ENCODE data around the gene NEK3.
"Not testable (repeated sequence)": the region's sequence is repeated elsewhere in the genome, so short reads cannot be mapped to it uniquely, and the experiment has no call there.

DNA sequence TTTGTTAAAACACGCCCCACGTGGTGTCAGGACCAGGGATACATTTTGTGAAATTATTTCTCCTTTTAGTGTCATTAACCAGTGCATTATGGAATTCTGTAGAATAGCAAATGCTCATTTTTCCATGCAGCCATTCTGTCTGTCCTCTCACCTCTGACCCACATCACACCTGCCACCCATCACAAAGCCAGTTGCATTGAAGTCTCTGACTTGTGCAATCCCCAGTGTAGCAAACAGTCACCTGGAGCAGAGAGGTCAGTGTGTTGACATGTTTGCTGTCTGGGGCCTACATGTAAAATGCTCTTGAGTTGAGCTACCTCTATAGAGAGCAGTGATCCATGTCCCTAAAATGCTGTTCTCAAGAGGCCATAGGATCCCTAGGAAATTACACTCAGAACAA, 47.9 kb upstream of the NEK3 start:
- TF ChIP-seq, protein P1, sequence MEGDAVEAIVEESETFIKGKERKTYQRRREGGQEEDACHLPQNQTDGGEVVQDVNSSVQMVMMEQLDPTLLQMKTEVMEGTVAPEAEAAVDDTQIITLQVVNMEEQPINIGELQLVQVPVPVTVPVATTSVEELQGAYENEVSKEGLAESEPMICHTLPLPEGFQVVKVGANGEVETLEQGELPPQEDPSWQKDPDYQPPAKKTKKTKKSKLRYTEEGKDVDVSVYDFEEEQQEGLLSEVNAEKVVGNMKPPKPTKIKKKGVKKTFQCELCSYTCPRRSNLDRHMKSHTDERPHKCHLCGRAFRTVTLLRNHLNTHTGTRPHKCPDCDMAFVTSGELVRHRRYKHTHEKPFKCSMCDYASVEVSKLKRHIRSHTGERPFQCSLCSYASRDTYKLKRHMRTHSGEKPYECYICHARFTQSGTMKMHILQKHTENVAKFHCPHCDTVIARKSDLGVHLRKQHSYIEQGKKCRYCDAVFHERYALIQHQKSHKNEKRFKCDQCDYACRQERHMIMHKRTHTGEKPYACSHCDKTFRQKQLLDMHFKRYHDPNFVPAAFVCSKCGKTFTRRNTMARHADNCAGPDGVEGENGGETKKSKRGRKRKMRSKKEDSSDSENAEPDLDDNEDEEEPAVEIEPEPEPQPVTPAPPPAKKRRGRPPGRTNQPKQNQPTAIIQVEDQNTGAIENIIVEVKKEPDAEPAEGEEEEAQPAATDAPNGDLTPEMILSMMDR (IDR thresholded peaks at IDR 0.05) = not testable (repeated sequence)
- not testable (repeated sequence) for TF ChIP-seq POLR2AphosphoS5 (IDR thresholded peaks at IDR 0.05)

All from stomach (tissue), 4 donors.